Smooth muscle cell (in vitro differentiated cells): ENCODE results near the gene KRT75. TPM values are rescaled to one million over a fixed set of nuclear protein-coding genes. Genes with fewer than 3 reads are reported as not detected.

Experiments used
- DNase-seq: peaks from one replicate; lab custom pipeline; 2025; ENCODE audit not compliant: unreplicated experiment; lab: John Stamatoyannopoulos, UW
- H2AFZ ChIP-seq: fragments of 200-600 bp; sonication (generic); 2 replicates; pipeline ENCODE4 v1.6.0; 2016; ENCODE audit warnings: antibody characterized with exemption, low read depth, mild to moderate bottlenecking
- H3F3A ChIP-seq: fragments of 200-600 bp; sonication (generic); 2 replicates; pipeline ENCODE4 v1.6.0; 2017; ENCODE audit warnings: antibody characterized with exemption, low read depth
- H3K27ac ChIP-seq: fragments of 200-600 bp; sonication (generic); 2 replicates; pipeline ENCODE4 v1.5.1; 2016; ENCODE audit warnings: low read depth, mild to moderate bottlenecking
- H3K27me3 ChIP-seq: fragments of 200-600 bp; sonication (generic); 2 replicates; pipeline ENCODE4 v1.6.1; 2016; ENCODE audit warnings: low read depth, mild to moderate bottlenecking
- H3K36me3 ChIP-seq: fragments of 200-600 bp; sonication (generic); 2 replicates; pipeline ENCODE4 v1.5.1; 2016; ENCODE audit warnings: low read depth
- H3K4me1 ChIP-seq: fragments of 200-600 bp; sonication (generic); 2 replicates; pipeline ENCODE4 v1.5.1; 2016; ENCODE audit warnings: low read depth
- H3K4me2 ChIP-seq: fragments of 200-600 bp; sonication (generic); 2 replicates; pipeline ENCODE4 v1.6.0; 2016; ENCODE audit warnings: mild to moderate bottlenecking
- H3K4me3 ChIP-seq: fragments of 200-600 bp; sonication (generic); 2 replicates; pipeline ENCODE4 v1.5.1; 2016; ENCODE audit warnings: mild to moderate bottlenecking
- H3K79me2 ChIP-seq: fragments of 200-600 bp; sonication (generic); 2 replicates; pipeline ENCODE4 v1.6.0; 2016; ENCODE audit warnings: low read depth, mild to moderate bottlenecking
- H3K9ac ChIP-seq: fragments of 200-600 bp; sonication (generic); 2 replicates; pipeline ENCODE4 v1.6.0; 2016; ENCODE audit warnings: low read depth
- H3K9me3 ChIP-seq: fragments of 200-600 bp; sonication (generic); replicated peaks from 2 replicates; pipeline ENCODE4 v1.5.1; 2016; ENCODE audit warnings: low read depth
- H4K20me1 ChIP-seq: fragments of 200-600 bp; sonication (generic); 2 replicates; pipeline ENCODE4 v1.6.0; 2016; ENCODE audit warnings: low read depth
- WGBS: methylation state at CpG from one replicate; pipeline ENCODE4 v1.1.7; 2016; ENCODE audit warnings: low lambda C conversion rate; 5-methylcytosine and 5-hydroxymethylcytosine counted together
- polyA plus RNA-seq: library from polyadenylated mRNA; unstranded; fragments of >200 nt; fragmentation: Nextera tagmentation; extraction: Ambion mirVana; gene quantifications from 2 replicates; pipeline ENCODE4 v1.2.1, GENCODE V29; 2016
- total RNA-seq: library from RNA; depleted of rRNA; stranded (reverse); fragments of >200 nt; gene quantifications from 2 replicates; pipeline ENCODE4 v1.2.3, GENCODE V29; 2014
- TF ChIP-seq, protein P1 (sequence below): fragments of 200-600 bp; sonication (generic); IDR thresholded peaks from 2 replicates; pipeline ENCODE4 v1.5.1; 2017; ENCODE audit warnings: borderline replicate concordance, mild to moderate bottlenecking, antibody characterized with exemption; ENCODE audit not compliant: insufficient read depth, poor library complexity, severe bottlenecking

Gene KRT75
- total and polyA plus RNA-seq, 2 experiments from 2014 or later, result 0.37 to 1.9 TPM

DNA sequence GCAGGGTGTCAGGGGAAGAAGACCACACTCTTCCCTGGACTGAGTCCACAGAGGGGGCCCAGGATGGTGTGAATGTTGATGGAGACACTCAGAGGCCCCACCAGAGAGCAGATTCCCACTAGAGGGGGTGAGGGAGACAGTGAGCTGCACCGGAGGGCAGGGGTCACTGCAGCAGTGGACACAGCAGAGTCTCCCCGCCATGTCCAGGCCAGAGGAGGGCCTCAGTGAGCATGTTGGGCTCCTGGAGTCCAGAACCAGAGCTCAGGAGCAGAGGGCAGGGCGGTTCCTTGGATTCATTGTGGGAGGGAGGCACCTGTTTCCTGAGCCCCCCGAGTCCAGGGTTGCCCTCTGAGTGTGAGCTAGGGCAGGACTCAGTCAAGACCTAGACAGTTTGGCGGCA, 26.3 kb downstream of the KRT75 start:
- WGBS, result 91% methylated on average over 5 of the region's 5 CpGs
- Histone ChIP-seq H3K4me1 (no peaks in the 10 kb centered on the region), H2AFZ (no peak overlapping the region), H4K20me1 (no peaks in the 10 kb centered on the region), H3K9ac (no peak overlapping the region), H3K79me2 (no peaks in the 10 kb centered on the region), H3K27ac (no peak overlapping the region), H3K36me3 (no peaks in the 10 kb centered on the region), H3K4me3 (no peak overlapping the region), H3K27me3 (no peaks in the 10 kb centered on the region), H3K9me3 (no peaks in the 10 kb centered on the region), H3K4me2 (no peak overlapping the region), H3F3A (no peaks in the 10 kb centered on the region)
- TF ChIP-seq, protein P1, sequence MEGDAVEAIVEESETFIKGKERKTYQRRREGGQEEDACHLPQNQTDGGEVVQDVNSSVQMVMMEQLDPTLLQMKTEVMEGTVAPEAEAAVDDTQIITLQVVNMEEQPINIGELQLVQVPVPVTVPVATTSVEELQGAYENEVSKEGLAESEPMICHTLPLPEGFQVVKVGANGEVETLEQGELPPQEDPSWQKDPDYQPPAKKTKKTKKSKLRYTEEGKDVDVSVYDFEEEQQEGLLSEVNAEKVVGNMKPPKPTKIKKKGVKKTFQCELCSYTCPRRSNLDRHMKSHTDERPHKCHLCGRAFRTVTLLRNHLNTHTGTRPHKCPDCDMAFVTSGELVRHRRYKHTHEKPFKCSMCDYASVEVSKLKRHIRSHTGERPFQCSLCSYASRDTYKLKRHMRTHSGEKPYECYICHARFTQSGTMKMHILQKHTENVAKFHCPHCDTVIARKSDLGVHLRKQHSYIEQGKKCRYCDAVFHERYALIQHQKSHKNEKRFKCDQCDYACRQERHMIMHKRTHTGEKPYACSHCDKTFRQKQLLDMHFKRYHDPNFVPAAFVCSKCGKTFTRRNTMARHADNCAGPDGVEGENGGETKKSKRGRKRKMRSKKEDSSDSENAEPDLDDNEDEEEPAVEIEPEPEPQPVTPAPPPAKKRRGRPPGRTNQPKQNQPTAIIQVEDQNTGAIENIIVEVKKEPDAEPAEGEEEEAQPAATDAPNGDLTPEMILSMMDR, result no peak
- DNase-seq, result no peak

DNA sequence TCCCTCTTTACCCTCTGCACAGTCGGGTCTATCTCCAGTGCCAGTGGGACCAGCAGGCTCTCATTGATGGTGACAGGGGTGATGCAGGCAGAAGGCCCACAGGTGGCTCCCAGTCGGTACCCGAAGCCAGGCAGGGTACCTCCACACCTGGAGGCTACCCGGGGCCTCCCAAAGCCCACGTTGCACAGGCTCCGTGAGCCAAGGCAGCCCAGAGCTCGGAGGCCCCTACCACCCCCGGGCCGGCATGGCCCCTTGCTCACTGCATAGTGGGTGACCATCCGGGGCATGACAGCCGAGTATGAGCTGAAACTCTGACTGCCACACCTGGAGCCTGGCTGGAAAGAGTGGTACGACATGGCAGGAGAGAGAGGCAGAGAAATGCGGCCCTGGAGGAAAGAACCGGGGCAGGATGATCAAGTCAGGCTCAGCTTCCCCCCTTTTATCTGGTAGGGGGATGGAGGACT, 28.2 kb downstream of the KRT75 start, which contains the start of gene KRT82:
KRT82 (minus strand) TSS at position 414 of the 464 bp plus-strand sequence; CDS start at position 356, 58 bp downstream.
- TF ChIP-seq, protein P1, result no peak
- Histone ChIP-seq H3F3A (no peaks in the 10 kb centered on the region), H3K4me3 (no peak within 1 kb of the TSS), H2AFZ (no peak within 1 kb of the TSS), H3K27ac (no peak within 1 kb of the TSS), H3K79me2 (no peaks in the 10 kb centered on the region), H4K20me1 (no peaks in the 10 kb centered on the region), H3K4me1 (no peaks in the 10 kb centered on the region), H3K27me3 (no peaks in the 10 kb centered on the region), H3K4me2 (no peak within 1 kb of the TSS), H3K9me3 (no peaks in the 10 kb centered on the region), H3K9ac (no peak within 1 kb of the TSS), H3K36me3 (no peaks in the 10 kb centered on the region)
- 95% methylated on average over 14 of the region's 14 CpGs for WGBS
- DNase-seq, result no peak

DNA sequence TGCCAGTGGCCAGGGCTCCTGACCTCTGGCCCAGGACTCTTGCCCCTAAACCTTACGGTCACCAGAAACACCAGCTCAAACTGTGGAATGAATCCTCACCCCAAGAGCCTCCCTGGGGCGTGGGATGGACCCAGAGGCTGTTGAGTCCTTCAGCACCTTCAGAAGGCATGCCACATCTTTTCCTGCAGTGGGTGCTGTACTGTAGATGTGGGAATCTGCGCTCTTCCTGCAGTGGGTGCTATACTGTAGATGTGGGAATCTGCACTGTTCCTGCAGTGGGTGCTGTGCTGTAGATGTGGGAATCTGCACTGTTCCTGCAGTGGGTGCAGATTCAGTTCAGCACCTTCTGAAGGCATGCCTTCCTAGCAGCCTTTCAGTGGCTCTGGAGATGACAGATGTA, 29.2 kb downstream of the KRT75 start:
- H4K20me1 ChIP-seq, result no peaks in the 10 kb centered on the region
- H3K4me1 ChIP-seq, result no peaks in the 10 kb centered on the region
- H3K36me3 ChIP-seq, result no peaks in the 10 kb centered on the region
- TF ChIP-seq, protein P1, result no peak
- no peaks in the 10 kb centered on the region for H3K79me2 ChIP-seq
- no peak overlapping the region for H3K4me3 ChIP-seq
- H2AFZ ChIP-seq, result no peak overlapping the region
- no peak overlapping the region for H3K9ac ChIP-seq
- no peak for DNase-seq
- 96% methylated on average over 3 of the region's 3 CpGs for WGBS
- H3K27ac ChIP-seq, result no peak overlapping the region
- no peaks in the 10 kb centered on the region for H3F3A ChIP-seq
- no peaks in the 10 kb centered on the region for H3K27me3 ChIP-seq
- no peak overlapping the region for H3K4me2 ChIP-seq
- no peaks in the 10 kb centered on the region for H3K9me3 ChIP-seq

DNA sequence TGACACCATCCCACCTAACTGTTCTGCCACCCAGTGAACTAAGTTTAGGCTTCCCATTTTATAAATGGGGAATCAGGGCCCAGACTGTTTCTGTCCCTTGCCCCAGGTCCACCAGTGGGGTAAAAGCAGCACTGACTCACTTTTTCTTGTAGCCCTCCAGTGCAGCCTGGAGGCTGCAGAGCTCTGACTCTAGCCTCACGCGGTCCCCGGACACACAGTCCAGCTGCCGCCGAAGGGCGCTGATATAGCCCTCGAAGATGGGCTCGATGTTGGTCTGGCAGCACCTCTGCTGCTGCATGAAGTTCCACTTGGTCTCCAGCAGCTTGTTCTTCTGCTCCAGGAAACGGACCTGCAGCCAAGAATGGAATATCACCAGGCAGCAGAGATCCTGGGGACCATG, 30.6 kb downstream of the KRT75 start:
- no peak overlapping the region for H3K4me2 ChIP-seq
- no peaks in the 10 kb centered on the region for H3K36me3 ChIP-seq
- no peaks in the 10 kb centered on the region for H3K4me1 ChIP-seq
- TF ChIP-seq, protein P1, result no peak
- H3K27ac ChIP-seq, result no peak overlapping the region
- WGBS, result 94% methylated on average over 9 of the region's 9 CpGs
- H3K4me3 ChIP-seq, result no peak overlapping the region
- DNase-seq, result no peak
- H3K79me2 ChIP-seq, result no peaks in the 10 kb centered on the region
- no peaks in the 10 kb centered on the region for H3K9me3 ChIP-seq
- no peak overlapping the region for H3K9ac ChIP-seq
- no peaks in the 10 kb centered on the region for H3K27me3 ChIP-seq
- no peaks in the 10 kb centered on the region for H4K20me1 ChIP-seq
- no peak overlapping the region for H2AFZ ChIP-seq
- H3F3A ChIP-seq, result no peaks in the 10 kb centered on the region
